HPDE6-E6E7 (cell line): Measurements from ENCODE around the gene MCF2L2.
"Not testable (repeated sequence)": the region's sequence is repeated elsewhere in the genome, so short reads cannot be mapped to it uniquely, and the experiment has no call there.

ENCODE experiments used
- DNase-seq: peaks from one replicate; pipeline ENCODE4 v3.0.0; 2011; ENCODE audit warnings: missing footprints; ENCODE audit errors: extremely low spot score

MCF2L2 gene

DNA sequence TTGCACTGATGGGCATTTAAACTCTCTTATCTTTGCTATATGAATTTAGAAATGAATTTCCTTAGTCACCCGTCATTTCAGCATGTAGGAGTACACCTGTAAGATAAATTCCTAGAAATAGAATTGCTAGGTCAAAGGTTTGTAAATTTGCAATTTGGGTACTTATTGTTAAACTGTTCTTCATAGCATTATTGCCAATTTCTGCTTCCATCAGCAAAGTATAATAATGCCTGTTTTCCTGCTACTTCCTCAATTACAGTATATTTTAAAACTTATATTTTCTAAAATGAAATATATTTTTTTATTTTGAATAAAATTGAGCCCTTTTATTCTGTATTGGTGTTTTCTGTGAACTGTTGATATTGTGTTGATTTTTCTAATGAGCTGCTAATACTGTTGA is 16.3 kb upstream of the MCF2L2 start:
- no peak for DNase-seq

DNA sequence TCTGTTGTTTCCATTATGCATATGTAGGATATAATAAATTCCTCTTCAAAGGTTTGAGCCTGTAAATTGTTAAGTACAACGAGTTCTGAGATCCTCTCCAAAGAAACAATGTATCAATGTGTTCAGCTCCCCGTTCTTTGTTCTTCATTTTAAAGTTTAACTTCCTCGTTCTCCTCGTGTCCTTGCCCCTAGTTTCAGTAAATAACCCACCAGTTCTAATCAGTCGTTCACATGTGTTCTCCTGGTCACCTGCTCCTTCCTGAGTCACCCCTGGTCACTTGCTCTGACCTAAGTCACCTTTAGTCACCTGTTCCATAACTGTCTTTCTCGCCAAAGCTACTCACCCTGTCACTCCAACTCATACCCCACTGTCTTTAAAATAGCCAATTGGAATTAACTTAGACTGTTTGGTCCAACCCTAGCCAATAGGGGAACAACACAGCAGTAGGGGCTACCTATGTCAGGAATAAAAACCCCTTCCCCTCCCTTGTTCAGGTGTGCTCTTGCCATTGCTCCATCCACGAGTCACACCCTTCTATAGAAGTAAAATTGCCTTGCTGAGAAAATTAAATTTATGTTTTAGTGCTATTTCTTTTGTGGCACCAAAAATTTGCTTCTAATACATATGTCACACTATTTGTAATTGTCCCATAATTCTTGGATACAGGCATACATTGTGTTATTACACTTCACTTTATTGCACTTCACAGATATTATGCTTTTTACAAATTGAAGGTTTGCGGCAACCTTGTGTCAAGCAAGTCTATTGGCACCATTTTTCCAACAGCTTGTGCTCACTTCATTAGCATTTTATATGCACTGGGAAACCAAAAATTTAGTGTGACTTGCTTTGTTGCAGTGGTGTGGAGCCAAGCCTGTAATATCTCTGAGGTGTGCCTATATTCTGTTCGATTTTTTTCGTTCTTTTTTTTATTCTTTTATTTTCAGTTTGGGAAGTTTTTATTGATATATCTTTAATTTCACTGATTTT is 15.3 kb upstream of the MCF2L2 start:
- no peak for DNase-seq

DNA sequence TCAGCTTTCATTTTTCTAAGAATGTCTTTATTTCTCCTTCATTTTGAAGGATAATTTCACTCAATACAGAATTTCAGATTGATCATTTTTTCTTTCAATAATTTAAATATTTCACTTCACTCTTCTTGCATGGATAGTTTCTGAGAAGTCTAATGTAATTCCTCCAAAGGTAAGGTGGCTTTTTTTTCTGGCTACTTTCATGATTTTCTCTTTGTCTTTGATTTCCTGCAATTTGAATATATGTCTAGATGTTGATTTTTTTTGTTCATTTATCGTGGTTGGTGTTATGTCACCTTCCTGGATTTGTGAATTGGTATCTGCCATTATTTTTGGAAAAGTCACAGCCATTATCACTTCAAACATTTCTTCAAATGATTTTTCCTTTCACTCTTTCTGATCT is 14.6 kb upstream of the MCF2L2 start:
- no peak for DNase-seq

DNA sequence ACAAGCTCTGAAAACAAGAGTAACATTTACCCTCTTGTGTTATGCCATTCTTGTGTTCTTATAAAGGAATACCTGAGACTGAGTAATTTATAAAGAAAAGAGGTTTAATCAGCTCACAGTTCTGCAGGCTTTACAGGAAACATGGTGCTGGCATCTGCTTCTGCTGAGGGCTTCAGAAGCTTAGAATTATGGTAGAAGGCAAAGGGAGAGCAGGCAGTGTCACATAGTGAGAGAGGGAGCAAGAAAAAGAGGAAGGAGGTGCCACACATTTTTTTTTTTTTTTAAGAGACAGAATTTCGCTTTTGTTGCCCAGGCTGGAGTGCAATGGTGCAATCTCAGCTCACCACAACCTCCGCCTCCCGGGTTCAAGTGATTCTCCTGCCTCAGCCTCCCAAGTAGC is 12.1 kb upstream of the MCF2L2 start:
- DNase-seq = not testable (repeated sequence)

DNA sequence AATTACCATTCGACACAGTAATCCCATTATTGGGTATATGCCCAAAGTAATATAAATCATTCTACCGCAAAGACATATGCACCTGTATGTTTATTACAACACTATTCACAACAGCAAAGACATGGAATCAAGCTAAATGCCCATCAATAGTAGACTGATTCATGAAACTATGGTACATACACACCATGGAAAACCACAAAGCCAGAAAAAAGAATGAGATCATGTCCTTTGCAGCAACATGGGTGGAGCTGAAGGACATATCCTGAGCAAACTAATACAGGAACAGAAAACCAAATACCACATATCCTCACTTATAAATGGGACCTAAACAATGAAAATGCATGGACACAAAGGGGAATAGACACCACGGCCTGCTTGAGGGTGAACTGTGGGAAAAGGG is 11.1 kb upstream of the MCF2L2 start:
- DNase-seq = no peak

DNA sequence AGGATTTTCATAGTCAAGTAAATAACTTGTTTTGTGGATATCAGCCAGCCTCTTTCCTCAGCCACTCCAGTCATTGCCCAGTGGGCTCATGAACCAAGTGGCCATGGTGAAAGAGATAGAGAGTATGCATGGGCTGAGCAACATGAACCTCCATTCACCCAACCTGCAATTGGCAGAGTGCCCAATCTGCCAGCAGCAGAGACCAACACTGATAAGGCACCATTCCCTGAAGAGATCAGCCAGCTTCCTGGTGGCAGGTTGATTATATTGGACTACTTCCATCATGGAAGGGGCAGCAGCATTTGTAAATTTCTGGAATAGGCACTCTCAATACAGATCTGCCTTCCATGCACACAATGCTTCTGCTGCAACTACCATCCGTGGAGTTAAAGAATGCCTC is 10.3 kb upstream of the MCF2L2 start:
- DNase-seq = no peak

DNA sequence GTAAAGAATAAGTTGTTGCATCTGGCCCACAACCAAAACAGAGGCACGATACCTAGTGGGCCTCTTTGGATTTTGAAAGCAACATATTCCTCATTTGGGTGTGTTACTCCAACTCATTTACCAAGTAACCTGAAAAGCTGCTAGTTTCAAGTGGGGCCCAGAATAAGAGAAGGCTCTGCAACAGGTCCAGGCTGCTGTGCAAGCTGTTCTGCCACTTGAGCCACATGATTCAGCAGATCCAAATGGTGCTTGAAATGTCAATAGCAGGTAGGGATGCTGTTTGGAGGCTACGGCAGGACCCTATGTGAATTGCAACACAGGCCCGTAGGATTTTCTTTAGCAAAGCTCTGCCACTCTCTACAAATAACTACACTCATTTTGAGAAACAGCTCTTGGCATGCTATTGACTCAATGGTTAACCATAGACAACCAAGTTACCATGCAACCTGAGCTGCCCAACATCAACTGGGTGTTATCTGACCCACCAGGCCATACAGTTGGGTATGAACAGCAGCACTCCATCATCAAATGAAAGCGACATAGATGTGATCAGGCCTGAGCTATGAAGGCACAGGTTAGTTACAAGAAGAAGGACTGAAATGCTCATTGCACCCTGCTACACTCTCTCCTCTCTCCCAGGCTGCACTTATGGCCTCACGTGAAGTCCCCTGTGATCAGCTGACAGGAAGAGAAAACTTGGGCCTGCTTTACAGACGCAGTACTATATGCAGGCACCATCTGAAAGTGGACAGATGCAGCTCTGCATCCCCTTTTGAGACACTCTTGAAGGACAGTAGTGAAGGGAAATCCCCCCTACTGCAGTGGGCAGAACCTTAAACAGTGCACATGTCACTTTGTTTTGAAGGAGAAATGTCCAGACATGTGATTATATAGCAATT is 9.5 kb upstream of the MCF2L2 start:
- DNase-seq = no peak

DNA sequence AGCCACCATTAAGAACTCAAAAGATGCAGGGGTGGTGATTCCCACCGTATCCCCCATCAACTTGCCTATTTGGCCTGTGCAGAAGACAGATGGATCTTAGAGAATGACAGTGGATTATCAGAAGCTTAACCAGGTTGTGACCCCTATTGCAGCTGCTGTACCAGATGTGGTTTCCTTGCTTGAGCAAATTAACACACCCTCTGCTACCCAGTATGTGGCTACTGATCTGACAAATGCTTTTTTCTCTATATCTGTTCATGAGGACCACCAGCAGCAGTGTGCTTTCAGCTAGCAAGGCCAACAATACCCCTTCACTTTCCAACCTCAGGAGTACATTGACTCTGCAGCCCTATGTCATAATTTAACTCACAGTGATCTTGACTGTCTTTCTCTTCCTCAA is 8.6 kb upstream of the MCF2L2 start:
- DNase-seq = no peak

DNA sequence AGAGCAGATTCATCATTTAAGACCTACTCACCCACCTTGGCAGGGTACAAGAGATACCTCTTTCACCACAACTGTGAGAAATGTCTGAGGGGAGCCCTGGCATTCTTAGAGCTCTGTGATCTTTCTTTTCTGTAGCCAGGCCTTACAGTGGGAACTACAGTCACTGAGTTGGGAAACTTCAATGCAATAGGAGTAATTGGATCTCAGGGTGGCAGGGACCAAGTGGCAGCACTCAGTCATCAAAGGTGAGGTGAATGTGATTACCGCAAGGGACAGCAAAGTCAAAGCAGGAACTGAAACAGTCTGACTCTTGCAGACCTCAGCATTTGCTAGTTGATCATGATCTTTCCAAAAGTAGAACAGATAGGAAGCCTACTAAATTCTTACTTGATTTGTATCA is 7.2 kb upstream of the MCF2L2 start:
- DNase-seq = no peak

DNA sequence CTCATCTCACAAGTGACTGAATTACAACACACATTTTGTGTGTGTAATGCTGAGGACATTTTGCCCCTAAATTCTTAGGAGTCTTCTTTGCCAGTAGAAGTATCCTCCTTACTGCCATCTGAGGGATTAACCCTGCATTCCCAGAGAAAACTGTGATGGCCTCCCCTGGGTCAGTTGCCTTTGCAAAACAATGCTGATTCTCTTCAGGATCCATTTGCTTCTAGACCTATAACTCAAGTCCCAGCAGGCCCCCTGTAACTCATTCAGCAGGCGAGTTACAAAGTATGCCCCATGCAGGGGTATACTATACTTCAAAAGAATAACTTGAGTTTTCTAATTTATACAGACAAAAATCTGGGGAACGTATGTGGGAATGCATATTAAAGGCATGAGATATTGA is 6.6 kb upstream of the MCF2L2 start:
- DNase-seq = no peak

DNA sequence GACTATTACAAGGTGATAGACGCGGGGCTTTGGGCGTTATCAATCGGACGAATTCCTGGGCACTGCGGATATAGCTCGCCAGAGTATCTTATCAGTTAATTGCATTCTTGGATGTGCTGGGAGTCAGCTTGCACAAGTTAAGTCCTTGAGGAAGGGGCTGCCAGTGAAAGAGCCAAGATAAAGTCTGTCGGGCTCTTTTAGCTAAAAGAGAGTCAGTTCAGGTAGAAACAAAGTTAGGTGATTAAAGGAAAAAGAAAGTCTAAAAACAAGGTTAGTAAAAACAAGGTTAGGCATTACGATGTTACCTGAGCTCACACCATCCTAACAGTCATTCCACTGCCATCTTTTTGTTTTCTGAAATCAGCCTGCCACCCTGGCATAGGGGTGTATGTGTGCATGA is 6.1 kb upstream of the MCF2L2 start:
- no peak for DNase-seq

DNA sequence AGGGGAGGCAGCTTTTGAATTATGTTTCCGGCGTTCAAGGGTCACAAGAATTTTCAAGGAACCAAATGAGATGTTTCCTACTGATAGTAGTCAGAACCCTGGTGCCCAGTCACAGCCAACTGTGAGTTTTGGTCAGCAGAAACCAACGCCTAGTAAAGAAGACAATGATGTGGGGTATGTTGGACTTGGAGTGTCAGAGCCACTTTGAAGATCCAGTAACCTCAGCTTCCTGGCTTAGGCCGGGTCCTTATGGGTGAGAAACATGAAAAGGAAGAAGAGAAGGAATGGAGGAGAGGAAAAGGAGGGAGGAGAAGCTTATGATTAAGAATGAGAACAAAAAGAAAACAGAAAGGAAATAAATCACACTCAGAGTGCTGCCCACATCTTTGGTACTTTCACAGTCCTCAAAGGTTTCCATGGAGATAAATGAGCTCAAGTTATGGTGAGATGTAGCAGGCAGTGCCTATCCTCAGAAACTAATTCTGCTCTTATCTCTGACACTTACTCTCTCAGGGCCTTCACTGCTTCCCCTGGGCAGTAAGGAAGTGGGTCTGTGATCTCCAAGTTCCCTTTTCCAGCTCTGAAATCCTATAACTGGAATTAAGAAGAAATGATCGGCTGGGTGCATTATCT is 2.0 kb upstream of the MCF2L2 start:
- no peak for DNase-seq

DNA sequence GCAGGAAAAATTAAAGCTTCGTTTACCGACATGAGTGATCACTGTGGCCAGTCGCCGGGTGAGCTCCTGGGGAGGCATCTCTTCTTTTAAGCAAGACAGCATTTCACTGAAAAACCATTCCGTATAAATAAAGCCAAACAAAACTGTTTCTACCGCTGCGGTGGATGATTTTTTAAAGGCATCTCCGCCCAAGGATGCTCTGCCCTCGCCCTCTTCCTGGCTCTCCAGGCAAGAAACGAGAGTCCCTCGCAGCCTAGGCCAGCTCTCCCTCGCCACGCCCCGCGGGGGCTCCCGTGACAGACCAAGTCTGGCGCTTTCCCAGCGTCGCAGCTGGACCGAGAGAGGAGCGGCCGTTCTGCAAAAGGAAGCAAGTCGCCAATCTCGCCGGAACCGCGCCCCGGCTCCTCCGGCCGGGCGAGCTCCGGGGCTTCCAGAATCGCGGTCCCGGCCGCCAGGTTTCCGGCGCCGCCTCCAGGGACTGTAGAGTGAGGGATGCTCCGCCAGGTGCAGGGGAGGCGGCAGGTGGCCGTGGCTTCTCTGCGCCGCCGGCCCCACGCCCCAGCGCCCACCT is 458 bp downstream of the MCF2L2 start:
- peak; percentile 22 for DNase-seq

DNA sequence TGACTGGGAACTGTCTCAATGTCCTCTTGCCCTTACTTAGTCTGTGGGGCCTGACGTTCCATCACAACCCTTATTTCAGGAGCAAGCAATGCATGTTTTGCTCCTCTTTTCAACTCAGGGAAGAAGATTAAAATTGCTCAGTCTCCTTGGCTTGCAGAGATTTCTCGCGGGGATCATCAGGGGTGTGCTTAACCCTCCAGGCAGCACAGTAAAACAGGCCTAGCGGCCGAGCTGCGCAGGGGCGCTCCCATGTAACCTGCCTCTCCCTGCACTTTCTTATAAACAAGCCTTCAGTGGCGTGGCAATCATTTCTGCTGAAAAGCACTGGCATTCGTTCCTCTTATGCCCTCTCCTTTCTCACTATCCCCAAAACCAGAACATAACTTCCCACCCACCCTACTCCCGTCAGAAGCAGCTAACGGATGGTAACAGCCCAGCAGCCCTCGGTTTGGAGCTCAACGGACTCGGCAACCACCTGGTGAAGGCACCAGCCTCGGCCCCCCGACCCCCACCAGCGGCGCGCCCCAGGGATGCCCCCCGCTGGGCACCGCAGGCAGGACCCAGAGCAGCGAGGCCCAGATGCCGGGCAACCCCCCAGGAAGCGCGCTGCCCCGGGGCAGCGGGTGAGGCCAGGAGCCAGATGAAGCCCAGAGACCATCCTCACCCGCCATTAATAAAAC is 1.1 kb downstream of the MCF2L2 start:
- no peak for DNase-seq

DNA sequence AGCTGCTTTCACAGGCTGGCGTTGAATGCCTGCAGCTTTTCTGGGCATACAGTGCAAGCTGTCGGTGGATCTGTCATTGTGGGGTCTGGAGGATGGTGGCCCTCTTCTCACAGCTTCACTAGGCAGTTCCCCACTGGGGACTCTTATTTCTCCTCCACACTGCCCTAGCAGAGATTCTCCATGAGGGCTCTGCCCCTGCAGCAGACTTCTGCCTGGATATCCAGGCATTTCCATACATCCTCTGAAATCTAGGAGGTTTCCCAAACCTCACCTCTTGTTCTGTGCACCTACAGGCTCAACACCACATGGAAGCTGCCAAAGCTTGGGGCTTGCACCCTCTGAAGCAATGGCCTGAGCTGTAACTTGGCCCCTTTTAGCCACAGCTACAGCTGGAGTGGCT is 9.6 kb downstream of the MCF2L2 start:
- DNase-seq = not testable (repeated sequence)

DNA sequence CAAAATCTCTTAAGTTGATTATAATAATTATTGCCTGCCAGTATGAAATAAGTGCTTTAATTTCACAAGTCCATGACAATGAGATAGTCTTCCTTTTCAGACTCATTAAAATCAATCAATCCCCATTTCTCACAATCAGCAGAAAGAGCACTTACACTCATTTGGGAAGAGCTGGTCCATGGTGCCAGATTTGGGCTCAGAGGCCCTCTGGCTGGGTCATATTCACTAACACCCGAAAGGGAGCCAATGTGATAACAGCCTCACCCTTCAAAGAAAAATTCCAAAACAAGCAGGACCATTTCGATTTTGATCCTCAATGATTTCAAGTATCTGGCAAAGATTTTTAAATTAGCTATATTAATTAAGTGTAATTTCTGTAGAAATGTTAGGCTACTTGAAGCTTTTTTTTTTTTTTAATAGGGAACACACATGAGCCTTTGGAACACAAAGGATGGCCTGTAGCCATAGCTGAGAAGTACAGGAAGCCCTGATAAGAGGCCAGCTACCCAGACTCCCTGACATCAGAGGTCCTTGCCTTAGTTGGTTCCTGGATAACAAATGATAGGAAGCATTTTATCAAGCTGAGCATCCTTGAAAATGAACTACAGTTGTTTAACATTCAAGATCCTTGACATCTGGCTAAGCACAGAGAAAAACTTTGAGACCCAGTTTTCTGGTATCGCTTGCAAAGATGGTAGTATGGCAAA is 17.1 kb downstream of the MCF2L2 start:
- no peak for DNase-seq

DNA sequence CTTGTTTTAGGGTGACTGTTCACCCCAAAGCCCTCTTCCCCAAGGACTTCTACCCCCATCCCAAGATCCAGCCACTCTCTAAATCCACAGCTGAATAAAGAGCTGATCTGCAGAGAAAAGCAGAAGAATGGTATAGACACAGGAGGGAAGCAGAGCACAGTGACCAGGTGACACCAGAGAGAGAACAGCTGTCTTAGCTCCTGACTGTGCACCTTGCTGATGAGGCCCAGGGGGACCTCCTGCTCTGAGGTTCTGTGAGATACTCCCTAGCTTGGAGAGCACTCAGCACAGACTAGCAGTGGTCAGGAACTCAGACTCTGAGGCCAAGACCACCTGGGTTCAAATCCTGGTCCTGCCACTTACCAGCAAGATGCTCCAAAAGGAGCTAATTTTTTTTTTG is 17.7 kb downstream of the MCF2L2 start:
- no peak for DNase-seq

DNA sequence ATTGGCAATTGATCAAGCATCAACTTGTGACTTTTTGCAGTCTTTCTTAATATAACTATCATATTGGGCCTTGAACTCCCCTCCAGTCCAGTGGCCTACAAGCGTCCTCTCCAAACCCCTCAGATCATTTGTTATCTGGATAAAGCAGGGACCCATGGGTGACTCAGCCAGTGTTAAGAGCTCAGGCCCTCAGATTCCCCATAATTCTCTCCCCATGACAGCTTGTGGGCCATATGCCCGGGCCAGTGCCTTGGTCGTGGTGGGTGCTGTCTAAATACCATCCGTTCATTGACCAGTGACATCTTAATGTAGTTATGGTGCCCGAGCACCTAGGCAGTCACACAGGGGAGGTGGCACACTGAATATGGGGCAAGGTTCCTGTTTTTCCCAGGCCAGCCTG is 18.1 kb downstream of the MCF2L2 start:
- no peak for DNase-seq

DNA sequence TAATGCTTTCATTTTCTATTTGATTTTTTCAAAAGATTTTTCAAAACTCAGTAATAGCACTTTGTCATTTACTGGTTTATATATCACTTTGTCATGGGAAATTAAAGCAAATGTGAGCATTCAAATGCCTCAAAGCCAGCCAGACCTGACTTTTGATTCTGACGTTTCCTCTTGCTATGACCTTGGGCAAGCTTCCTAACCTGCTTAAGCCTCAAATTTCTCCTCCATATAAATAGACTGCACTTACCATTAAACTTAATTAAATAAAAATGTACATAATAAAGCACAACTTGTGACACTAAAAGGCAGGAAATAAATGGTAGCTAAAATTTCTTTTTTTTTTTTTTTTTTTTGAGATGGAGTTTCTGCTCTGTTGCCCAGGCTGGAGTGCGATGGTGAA is 19.2 kb downstream of the MCF2L2 start:
- no peak for DNase-seq

DNA sequence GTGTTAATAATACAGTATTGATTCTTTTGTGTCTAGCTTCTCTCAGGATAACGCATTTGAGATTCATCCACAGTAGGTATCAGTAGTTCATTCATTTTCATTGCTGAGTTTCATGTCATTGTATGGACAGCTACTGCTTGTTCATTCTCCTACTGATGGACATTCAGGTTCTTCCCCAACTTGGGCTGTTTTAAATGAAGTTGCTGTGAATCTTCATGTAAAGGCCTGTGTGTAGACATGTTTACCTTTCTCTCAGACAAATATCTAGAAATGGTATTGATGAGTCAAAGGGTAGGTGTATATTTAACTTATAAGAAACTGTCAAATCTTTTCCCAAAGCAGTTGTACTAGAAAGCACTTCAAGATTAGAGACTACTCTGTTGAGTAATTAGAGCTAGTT is 26.7 kb downstream of the MCF2L2 start:
- no peak for DNase-seq

DNA sequence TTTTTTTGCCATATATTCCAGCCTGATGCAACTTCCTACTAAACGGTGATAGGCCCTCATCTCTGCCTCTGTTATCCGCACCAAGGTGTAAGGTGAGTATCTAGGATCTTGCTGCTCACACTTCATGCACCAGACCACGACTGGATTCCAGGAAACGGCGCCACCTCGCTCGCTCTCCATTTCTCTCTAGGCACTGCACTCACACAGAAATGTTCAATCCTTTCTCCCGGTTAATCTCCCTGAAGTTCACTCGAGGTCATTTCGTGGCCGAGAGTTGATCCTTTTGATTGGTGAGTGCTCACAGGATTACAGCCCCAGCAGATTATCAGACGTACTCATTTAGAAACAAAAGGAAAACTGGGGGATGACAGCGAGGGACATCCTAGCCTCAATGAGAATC is 28.1 kb downstream of the MCF2L2 start:
- no peak for DNase-seq
